H1 (cell line): Measurements from ENCODE around the gene ST6GALNAC5. TPM values are rescaled to one million over a fixed set of nuclear protein-coding genes. Genes with fewer than 3 reads are reported as not detected.

Source experiments
- CTCF ChIA-PET: fragments of 300-600 bp; sonication (Branson Sonifier 250); formaldehyde crosslinking; loops from one replicate; lab custom pipeline; 2021; ENCODE audit not compliant: partially characterized antibody; lab: Charles Lee
- POLR2A ChIA-PET: fragments of 300-600 bp; sonication (Branson Sonifier 250); formaldehyde crosslinking; loops from one replicate; lab custom pipeline; 2021; ENCODE audit warnings: inconsistent platforms; ENCODE audit not compliant: partially characterized antibody; lab: Charles Lee
- DNase-seq, 2 experiments: peaks; one replicate each; pipeline versions ENCODE4 v3.0.0 to v3.0.0-alpha.2; 2010 to 2022; ENCODE audit warnings: low spot score in 2 of 2, low read depth in 1 of 2, mixed read lengths in 1 of 2
- FAIRE-seq: peaks from 2 replicates; lab custom pipeline; 2011; peaks lifted over from hg19 to GRCh38; lab: Jason Lieb, UNC
- H2AFZ ChIP-seq: 2 replicates; pipeline ENCODE4 v1.8.1; 2012; ENCODE audit warnings: low read length, inconsistent platforms
- H2AK5ac ChIP-seq: 2 replicates; pipeline ENCODE4 v1.6.1; 2013; ENCODE audit warnings: low read depth, low read length
- H2BK120ac ChIP-seq: replicated peaks from 2 replicates; pipeline ENCODE3; 2013; ENCODE audit warnings: low read depth, low read length, inconsistent platforms
- H2BK12ac ChIP-seq: 2 replicates; pipeline ENCODE4 v1.6.1; 2013; ENCODE audit warnings: low read depth, low read length
- H2BK15ac ChIP-seq: 2 replicates; pipeline ENCODE4 v1.6.1; 2013; ENCODE audit warnings: low read length
- H2BK20ac ChIP-seq: 2 replicates; pipeline ENCODE4 v1.6.1; 2013; ENCODE audit warnings: low read length
- H2BK5ac ChIP-seq: 2 replicates; pipeline ENCODE4 v1.6.1; 2013; ENCODE audit warnings: low read depth, low read length
- H3K14ac ChIP-seq: 2 replicates; pipeline ENCODE4 v1.6.1; 2013; ENCODE audit warnings: inconsistent platforms; ENCODE audit not compliant: insufficient read length
- H3K18ac ChIP-seq: 2 replicates; pipeline ENCODE4 v1.6.1; 2013; ENCODE audit warnings: low read length; ENCODE audit errors: extremely low read depth
- H3K23ac ChIP-seq: 2 replicates; pipeline ENCODE4 v1.6.1; 2013; ENCODE audit warnings: inconsistent platforms; ENCODE audit not compliant: insufficient read length
- H3K23me2 ChIP-seq: 2 replicates; pipeline ENCODE4 v1.6.1; 2013; ENCODE audit warnings: low read depth, low read length
- H3K27ac ChIP-seq: 2 replicates; pipeline ENCODE4 v1.6.1; 2011; ENCODE audit warnings: low read depth, low read length, inconsistent platforms
- H3K27me3 ChIP-seq, 4 experiments: replicated peaks in 1 of 4; 1 replicate in 1 of 4; 2 replicates in 3 of 4; pipeline versions ENCODE4 v1.6.1 to v1.8.1; 2011 to 2013; ENCODE audit warnings: low read length in 3 of 4, mild to moderate bottlenecking in 3 of 4, inconsistent platforms in 2 of 4, mixed read lengths in 2 of 4, moderate library complexity in 1 of 4; ENCODE audit not compliant: control insufficient read depth in 3 of 4, insufficient read depth in 3 of 4; ENCODE audit errors: extremely low read depth in 1 of 4
- H3K36me3 ChIP-seq, 4 experiments: 2 replicates each; pipeline versions ENCODE4 v1.6.1 to v1.8.1; 2011 to 2013; ENCODE audit warnings: mild to moderate bottlenecking in 4 of 4, low read length in 3 of 4, moderate library complexity in 2 of 4, control low read depth in 1 of 4, inconsistent platforms in 1 of 4; ENCODE audit not compliant: insufficient read depth in 4 of 4, control insufficient read depth in 2 of 4
- H3K4ac ChIP-seq: replicated peaks from 2 replicates; pipeline ENCODE3; 2013; ENCODE audit warnings: low read length, low read depth, mixed read lengths, inconsistent platforms; ENCODE audit not compliant: insufficient read length
- H3K4me1 ChIP-seq, 4 experiments: replicated peaks in 1 of 4; 1 replicate in 1 of 4; 2 replicates in 3 of 4; pipeline versions ENCODE4 v1.6.1 to v1.8.1; 2011 to 2013; ENCODE audit warnings: low read length in 3 of 4, inconsistent platforms in 2 of 4, mixed read lengths in 1 of 4; ENCODE audit not compliant: insufficient read depth in 4 of 4, control insufficient read depth in 3 of 4
- H3K4me2 ChIP-seq, 2 experiments: 2 replicates each; pipeline versions ENCODE4 v1.6.1 to v1.8.1; 2011 to 2013; ENCODE audit warnings: low read depth in 2 of 2, low read length in 2 of 2, control low read depth in 1 of 2, inconsistent platforms in 1 of 2, mild to moderate bottlenecking in 1 of 2; ENCODE audit not compliant: insufficient read depth in 1 of 2
- H3K4me3 ChIP-seq, 4 experiments: fragments of 200-600, 300-600 bp in 1 of 4; sonication (generic), shearing (Covaris generic), sonication (Bioruptor Twin) in 1 of 4; 2 replicates each; pipeline versions ENCODE4 v1.5.1 to v1.8.1; 2011 to 2016; ENCODE audit warnings: low read length in 4 of 4, low read depth in 3 of 4, control low read depth in 2 of 4, inconsistent platforms in 2 of 4, mild to moderate bottlenecking in 2 of 4, mixed read lengths in 1 of 4, moderate library complexity in 1 of 4; ENCODE audit not compliant: insufficient read depth in 2 of 4; ENCODE audit errors: extremely low read depth in 1 of 4
- H3K56ac ChIP-seq: replicated peaks from 2 replicates; pipeline ENCODE3; 2013; ENCODE audit warnings: low read depth, mild to moderate bottlenecking, mixed read lengths, low read length, inconsistent platforms; ENCODE audit not compliant: insufficient read length
- H3K79me1 ChIP-seq: 2 replicates; pipeline ENCODE4 v1.6.1; 2013; ENCODE audit warnings: low read depth, low read length, control low read depth
- H3K79me2 ChIP-seq, 2 experiments: 2 replicates each; pipeline versions ENCODE4 v1.6.1 to v1.8.1; 2012 to 2013; ENCODE audit warnings: low read length in 2 of 2, mild to moderate bottlenecking in 2 of 2, inconsistent platforms in 1 of 2; ENCODE audit not compliant: insufficient read depth in 2 of 2, control insufficient read depth in 1 of 2
- H3K9ac ChIP-seq, 4 experiments: replicated peaks in 1 of 4; 1 replicate in 1 of 4; 2 replicates in 3 of 4; pipeline versions ENCODE4 v1.6.1 to v1.8.1; 2011 to 2013; ENCODE audit warnings: low read depth in 3 of 4, low read length in 3 of 4, control low read depth in 2 of 4, mild to moderate bottlenecking in 2 of 4, moderate library complexity in 2 of 4, inconsistent platforms in 1 of 4; ENCODE audit errors: extremely low read depth in 1 of 4
- H3K9me3 ChIP-seq, 2 experiments: 2 replicates each; pipeline versions ENCODE4 v1.6.1 to v1.8.1; 2012 to 2013; ENCODE audit warnings: mild to moderate bottlenecking in 2 of 2, moderate library complexity in 2 of 2, control low read depth in 1 of 2, inconsistent platforms in 1 of 2, low read depth in 1 of 2, low read length in 1 of 2, mixed read lengths in 1 of 2; ENCODE audit not compliant: insufficient read depth in 2 of 2
- H4K20me1 ChIP-seq, 2 experiments: replicated peaks in 1 of 2; 2 replicates each; pipeline versions ENCODE3 to v1.8.1; 2011 to 2013; ENCODE audit warnings: inconsistent platforms in 2 of 2, low read length in 2 of 2, mild to moderate bottlenecking in 1 of 2; ENCODE audit not compliant: insufficient read depth in 2 of 2, control insufficient read depth in 1 of 2
- H4K5ac ChIP-seq: 2 replicates; pipeline ENCODE4 v1.6.1; 2013; ENCODE audit warnings: low read length, low read depth, mixed read lengths, inconsistent platforms; ENCODE audit not compliant: insufficient read length
- H4K8ac ChIP-seq: 2 replicates; pipeline ENCODE4 v1.8.0; 2013; ENCODE audit warnings: mild to moderate bottlenecking, moderate library complexity, low read length, inconsistent platforms; ENCODE audit not compliant: insufficient read depth; ENCODE audit errors: extremely low read depth
- H4K91ac ChIP-seq: replicated peaks from 2 replicates; pipeline ENCODE3; 2013; ENCODE audit warnings: low read length, mixed read lengths, inconsistent platforms; ENCODE audit not compliant: insufficient read length
- ASH2L ChIP-seq: fragments of 200-600, 300-600 bp; sonication (generic); IDR thresholded peaks from one replicate; pipeline ENCODE4 v1.7.1; 2017; ENCODE audit warnings: low read length
- TAF1 ChIP-seq: IDR thresholded peaks from 2 replicates; pipeline ENCODE4 v1.6.1; 2011; ENCODE audit warnings: mild to moderate bottlenecking, low read depth, low read length
- TCF12 ChIP-seq: IDR thresholded peaks from 2 replicates; pipeline ENCODE4 v1.6.1; 2011; ENCODE audit warnings: low read depth, mild to moderate bottlenecking, low read length
- WGBS, 2 experiments: shearing (Covaris generic) in 1 of 2; methylation state at CpG; one replicate each; pipeline versions ENCODE4 v1.1.6 to v1.1.7; 2013 to 2015; ENCODE audit warnings: low lambda C conversion rate in 2 of 2, mixed read lengths in 2 of 2, inconsistent platforms in 1 of 2, low coverage in 1 of 2, missing lambda C conversion rate in 1 of 2; ENCODE audit not compliant: insufficient replicate concordance in 2 of 2, insufficient coverage in 1 of 2, insufficient read length in 1 of 2; ENCODE audit errors: extremely low coverage in 1 of 2, missing lambda C conversion rate in 1 of 2; 5-methylcytosine and 5-hydroxymethylcytosine counted together
- polyA plus RNA-seq, 7 experiments: library from polyadenylated mRNA; depleted of rRNA in 3 of 7; stranded (reverse) in 5 of 7; unstranded in 2 of 7; fragments of >200 nt in 5 of 7; fragments of 200-250 nt in 2 of 7; gene quantifications; 1 replicate in 5 of 7; 2 replicates in 1 of 7; 4 replicates in 1 of 7; pipeline versions ENCODE4 v1.2.1 to v1.2.3, GENCODE V29; 2011 to 2013; ENCODE audit warnings: missing spikeins in 2 of 7, mixed read lengths in 2 of 7
- total RNA-seq: library from RNA; stranded (reverse); fragmentation: NEBNext Ultra II Directional; extraction: Animal tissue kit (Norgen Biotek cat#: 25700); gene quantifications from 2 replicates; pipeline ENCODE4 v1.2.1, GENCODE V29; 2021
- TF ChIP-seq, protein P1 (sequence below), 3 experiments: IDR thresholded peaks; 1 replicate in 2 of 3; 2 replicates in 1 of 3; pipeline versions ENCODE4 v1.5.1 to v1.6.1; 2011; ENCODE audit warnings: low read length in 3 of 3, mild to moderate bottlenecking in 3 of 3, inconsistent platforms in 2 of 3, low read depth in 1 of 3, moderate library complexity in 1 of 3; ENCODE audit not compliant: insufficient read depth in 1 of 3; ENCODE audit errors: control extremely low read depth in 1 of 3

Gene ST6GALNAC5
- total and polyA plus RNA-seq, 2 of the 8 experiments (the other 6 are each of a cell fraction or from before 2014, with no cell fraction given): 6.2 to 7.3 TPM

DNA sequence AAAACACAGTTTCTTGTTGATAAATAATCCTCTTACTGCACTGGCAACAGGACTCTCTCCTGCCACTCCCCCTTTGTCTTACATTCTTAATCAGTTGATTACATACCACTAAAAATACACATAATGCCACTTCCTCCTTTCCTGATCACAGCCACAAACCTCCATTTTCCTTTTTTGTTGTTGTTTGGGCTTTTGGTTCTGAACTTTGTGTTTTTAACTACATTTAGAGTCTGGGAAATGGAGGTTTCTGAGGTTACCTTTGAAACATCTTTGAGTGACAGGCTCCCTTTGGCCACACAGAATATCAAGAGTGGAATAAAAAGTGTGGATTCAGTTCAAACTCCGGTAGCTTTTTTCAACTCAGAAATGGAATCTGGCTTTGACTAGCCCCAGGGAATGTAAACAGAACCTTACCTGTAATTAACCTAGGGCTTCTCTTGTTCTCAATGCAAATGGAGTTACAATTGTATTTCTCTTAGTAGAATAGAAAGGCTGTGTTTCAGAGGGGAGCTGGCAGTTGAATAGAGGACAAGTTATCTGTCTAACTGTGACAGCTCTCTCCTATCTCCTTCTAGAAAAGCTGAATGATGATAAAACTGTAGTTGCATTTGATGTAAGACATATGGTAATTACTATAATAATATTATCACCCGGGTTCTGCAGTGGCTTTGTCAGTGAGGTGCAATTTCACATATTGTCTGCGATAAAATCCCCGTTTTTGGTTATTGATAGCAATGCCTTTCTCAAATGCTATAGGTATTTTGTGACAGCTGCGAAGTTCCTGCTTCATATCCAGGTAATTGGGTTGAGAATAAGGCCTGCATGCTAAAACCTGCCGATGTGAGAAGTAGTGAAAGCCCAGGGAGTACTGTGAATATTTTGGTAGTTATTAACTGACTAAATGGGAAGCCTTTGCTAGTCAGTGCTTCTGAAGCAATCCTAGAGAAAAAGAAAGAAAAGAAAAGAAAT, 66.9 kb downstream of the ST6GALNAC5 start:
- CTCF ChIA-PET: interaction anchor here (1.0 to 1.5 kb wide), 2 partner anchors 16 to 602 kb away, joined by 4 to 5 read pairs; no protein-coding TSS in a partner anchor
- DNase-seq (no peak), FAIRE-seq (no peak)
- Histone ChIP-seq H3K23ac (no peak overlapping the region), H3K27ac (peak overlapping the region; percentile 71), H3K14ac (no peak overlapping the region), H2BK5ac (no peak overlapping the region), H3K9ac (no peak overlapping the region), H2AFZ (no peak overlapping the region; the same call in 1 of the 2 replicates), H2AK5ac (no peak overlapping the region), H3K79me1 (no peaks in the 10 kb centered on the region), H4K8ac (no peak overlapping the region), H4K91ac (no peak overlapping the region), H2BK20ac (no peak overlapping the region), H4K5ac (no peak overlapping the region), H3K4me1 (peaks cover 0 to 5% (median under 1%) of the 10 kb centered on the region in 4 experiments; a peak in 1 of 7 replicates), H3K9me3 (peaks cover 3 to 4% of the 10 kb centered on the region in 2 experiments; a peak in 1 of 4 replicates), H3K4me3 (peak overlapping the region in 1 of 4 experiments; percentile 20; a peak in 1 of 8 replicates), H2BK120ac (no peak overlapping the region), H3K79me2 (no peaks in the 10 kb centered on the region), H4K20me1 (no peaks in the 10 kb centered on the region), H3K36me3 (peaks cover 0 to 4% (median 0%) of the 10 kb centered on the region in 4 experiments; a peak in 2 of 8 replicates), H3K4ac (no peak overlapping the region), H2BK12ac (no peak overlapping the region; the same call in 1 of the 2 replicates), H3K18ac (no peak overlapping the region), H3K23me2 (no peaks in the 10 kb centered on the region; the same call in 1 of the 2 replicates), H3K4me2 (peak overlapping the region; percentile 21 to 51; a peak in 3 of 4 replicates), H3K56ac (no peak overlapping the region), H2BK15ac (no peak overlapping the region), H3K27me3 (no peaks in the 10 kb centered on the region)
- POLR2A ChIA-PET: interaction anchor here (0.8 kb wide), 1 partner anchor 83 kb away, joined by 3 read pairs; no protein-coding TSS in a partner anchor
- 69% methylated on average over 6 of the region's 6 CpGs; no CpG with 5 or more reads in 1 of the 2 experiments for WGBS, 2 experiments
- TF ChIP-seq ASH2L (peak; percentile 41), TAF1 (0 out of 2 replicates have a peak, but pooled peaks have one; percentile 8), TCF12 (no peak)
- TF ChIP-seq, protein P1, sequence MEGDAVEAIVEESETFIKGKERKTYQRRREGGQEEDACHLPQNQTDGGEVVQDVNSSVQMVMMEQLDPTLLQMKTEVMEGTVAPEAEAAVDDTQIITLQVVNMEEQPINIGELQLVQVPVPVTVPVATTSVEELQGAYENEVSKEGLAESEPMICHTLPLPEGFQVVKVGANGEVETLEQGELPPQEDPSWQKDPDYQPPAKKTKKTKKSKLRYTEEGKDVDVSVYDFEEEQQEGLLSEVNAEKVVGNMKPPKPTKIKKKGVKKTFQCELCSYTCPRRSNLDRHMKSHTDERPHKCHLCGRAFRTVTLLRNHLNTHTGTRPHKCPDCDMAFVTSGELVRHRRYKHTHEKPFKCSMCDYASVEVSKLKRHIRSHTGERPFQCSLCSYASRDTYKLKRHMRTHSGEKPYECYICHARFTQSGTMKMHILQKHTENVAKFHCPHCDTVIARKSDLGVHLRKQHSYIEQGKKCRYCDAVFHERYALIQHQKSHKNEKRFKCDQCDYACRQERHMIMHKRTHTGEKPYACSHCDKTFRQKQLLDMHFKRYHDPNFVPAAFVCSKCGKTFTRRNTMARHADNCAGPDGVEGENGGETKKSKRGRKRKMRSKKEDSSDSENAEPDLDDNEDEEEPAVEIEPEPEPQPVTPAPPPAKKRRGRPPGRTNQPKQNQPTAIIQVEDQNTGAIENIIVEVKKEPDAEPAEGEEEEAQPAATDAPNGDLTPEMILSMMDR (IDR thresholded peaks at IDR 0.05; ENCODE audit: control extremely low read depth in 1 of 3, insufficient read depth in 1 of 3, low read depth in 1 of 3, low read length in 3 of 3): no peak
